22Rv1 (cell line): ENCODE measurements around the gene TECPR2.

Experiments
- H3K27ac ChIP-seq: fragments of 450-650 bp; 2 replicates; pipeline ENCODE4 v1.5.1; 2017
- CTCF ChIP-seq: fragments of 450-650 bp; IDR thresholded peaks from 2 replicates; pipeline ENCODE4 v1.5.1; 2017; ENCODE audit warnings: mild to moderate bottlenecking
- ZFX ChIP-seq: fragments of 450-650 bp; IDR thresholded peaks from 2 replicates; pipeline ENCODE4 v1.6.1; 2017; ENCODE audit warnings: antibody characterized with exemption, borderline replicate concordance

Gene TECPR2

GRCh38 chr14:102418169-102418852 lies 55.6 kb downstream of the TECPR2 start:
- H3K27ac ChIP-seq = no peak overlapping the region
- TF ChIP-seq ZFX (no peak), CTCF (no peak)

- TF ChIP-seq ZFX (no peak), CTCF (no peak)
- H3K27ac ChIP-seq = no peak overlapping the region
Measured at GRCh38 chr14:102418853-102419240, 56.1 kb downstream of the TECPR2 start.

GRCh38 chr14:102419276-102419675 lies 56.5 kb downstream of the TECPR2 start:
- no peak overlapping the region for H3K27ac ChIP-seq
- TF ChIP-seq CTCF (no peak), ZFX (no peak)

- H3K27ac ChIP-seq = no peak overlapping the region
- TF ChIP-seq ZFX (no peak), CTCF (no peak)
Measured at GRCh38 chr14:102419716-102420115, 57.0 kb downstream of the TECPR2 start.

GRCh38 chr14:102421411-102422057 lies 58.8 kb downstream of the TECPR2 start:
- TF ChIP-seq CTCF = no peak

GRCh38 chr14:102424520-102424919 lies 61.8 kb downstream of the TECPR2 start:
- H3K27ac ChIP-seq = no peak overlapping the region
- TF ChIP-seq CTCF (no peak), ZFX (no peak)

More at GRCh38 chr14:102421411-102422057, 58.8 kb downstream of the TECPR2 start:
- no peak overlapping the region for H3K27ac ChIP-seq

GRCh38 chr14:102424923-102425322 lies 62.2 kb downstream of the TECPR2 start:
- TF ChIP-seq ZFX (no peak), CTCF (no peak)
- H3K27ac ChIP-seq = no peak overlapping the region
